SK-N-SH treated with all-trans-retinoic acid at 6 μM for 48 hours (cell line): Measurements from ENCODE around the gene RBFOX1.

ENCODE experiments used
- ATAC-seq: fragments of 200-7000 bp; cut with Tn5 transposase; 3 replicates; pipeline ENCODE4 v1.9.1; 2020; ENCODE audit warnings: mild to moderate bottlenecking, moderate library complexity
- ARNTL ChIP-seq: fragments of 450-650 bp; formaldehyde crosslinking; IDR thresholded peaks from 2 replicates; pipeline ENCODE4 v1.5.0; 2020; ENCODE audit warnings: low read depth, mild to moderate bottlenecking, moderate library complexity, borderline replicate concordance
- BACH2 ChIP-seq: fragments of 250-450 bp; sonication (Bioruptor Pico); IDR thresholded peaks from 2 replicates; pipeline ENCODE4 v1.9.0; 2021; ENCODE audit warnings: mild to moderate bottlenecking, borderline replicate concordance
- CREB5 ChIP-seq: fragments of 250-450 bp; sonication (Bioruptor Pico); IDR thresholded peaks from 2 replicates; pipeline ENCODE4 v1.5.1; 2020; ENCODE audit warnings: low read depth, mild to moderate bottlenecking, moderate library complexity
- CSDC2 ChIP-seq: fragments of 250-450 bp; sonication (Bioruptor Pico); IDR thresholded peaks from 2 replicates; pipeline ENCODE4 v1.5.0; 2020; ENCODE audit warnings: mild to moderate bottlenecking, moderate library complexity
- ESRRG ChIP-seq: fragments of 250-450 bp; sonication (Bioruptor Pico); IDR thresholded peaks from 2 replicates; pipeline ENCODE4 v1.6.1; 2021; ENCODE audit warnings: mild to moderate bottlenecking
- GLIS3 ChIP-seq: fragments of 250-450 bp; sonication (Bioruptor Pico); IDR thresholded peaks from 2 replicates; pipeline ENCODE4 v1.5.0; 2020; ENCODE audit warnings: mild to moderate bottlenecking, moderate library complexity
- ISL1 ChIP-seq: fragments of 250-450 bp; sonication (Bioruptor Pico); IDR thresholded peaks from 2 replicates; pipeline ENCODE4 v2.1.2; 2022; ENCODE audit warnings: mild to moderate bottlenecking, moderate library complexity
- OSR1 ChIP-seq: fragments of 250-450 bp; sonication (Bioruptor Pico); IDR thresholded peaks from 2 replicates; pipeline ENCODE4 v1.8.0; 2022; ENCODE audit warnings: moderate library complexity, mild to moderate bottlenecking, inconsistent platforms
- POU6F1 ChIP-seq: fragments of 250-450 bp; sonication (Bioruptor Pico); IDR thresholded peaks from 2 replicates; pipeline ENCODE4 v1.8.0; 2021; ENCODE audit warnings: low read depth, mild to moderate bottlenecking, moderate library complexity, borderline replicate concordance
- RARB ChIP-seq: fragments of 250-450 bp; sonication (Bioruptor Pico); IDR thresholded peaks from 2 replicates; pipeline ENCODE4 v1.8.0; 2021; ENCODE audit warnings: mild to moderate bottlenecking, moderate library complexity
- TCF4 ChIP-seq: fragments of 250-450 bp; sonication (Bioruptor Pico); IDR thresholded peaks from 2 replicates; pipeline ENCODE4 v1.8.0; 2021; ENCODE audit warnings: mild to moderate bottlenecking, moderate library complexity, borderline replicate concordance
- TOX ChIP-seq: fragments of 250-450 bp; sonication (Bioruptor Pico); IDR thresholded peaks from 2 replicates; pipeline ENCODE4 v1.8.0; 2021; ENCODE audit warnings: mild to moderate bottlenecking, moderate library complexity, borderline replicate concordance
- ZC3H10 ChIP-seq: fragments of 250-450 bp; sonication (Bioruptor Pico); IDR thresholded peaks from 2 replicates; pipeline ENCODE4 v1.5.1; 2021; ENCODE audit warnings: mild to moderate bottlenecking, moderate library complexity
- ZFP3 ChIP-seq: fragments of 250-450 bp; sonication (Bioruptor Pico); IDR thresholded peaks from 2 replicates; pipeline ENCODE4 v1.5.0; 2020; ENCODE audit warnings: mild to moderate bottlenecking, moderate library complexity
- ZFP30 ChIP-seq: fragments of 450-650 bp; formaldehyde crosslinking; IDR thresholded peaks from 2 replicates; pipeline ENCODE4 v1.5.0; 2022; ENCODE audit warnings: mild to moderate bottlenecking, moderate library complexity
- ZNF565 ChIP-seq: fragments of 450-650 bp; formaldehyde crosslinking; conservative IDR thresholded peaks from 2 replicates; pipeline ENCODE4 v1.5.0; 2020; ENCODE audit warnings: low read depth, mild to moderate bottlenecking, moderate library complexity
- ZNF70 ChIP-seq: fragments of 450-650 bp; formaldehyde crosslinking; IDR thresholded peaks from 2 replicates; pipeline ENCODE4 v1.5.0; 2020; ENCODE audit warnings: mild to moderate bottlenecking, moderate library complexity
- ZNF8 ChIP-seq: fragments of 450-650 bp; formaldehyde crosslinking; IDR thresholded peaks from 2 replicates; pipeline ENCODE4 v1.5.0; 2020; ENCODE audit warnings: mild to moderate bottlenecking, moderate library complexity
- TF ChIP-seq, protein P1 (sequence below): fragments of 250-450 bp; sonication (Bioruptor Pico); IDR thresholded peaks from 2 replicates; pipeline ENCODE4 v1.5.0; 2020; ENCODE audit warnings: mild to moderate bottlenecking, moderate library complexity
- TF ChIP-seq, protein P2 (sequence below): fragments of 250-450 bp; sonication (Bioruptor Pico); IDR thresholded peaks from 2 replicates; pipeline ENCODE4 v1.5.1; 2021; ENCODE audit warnings: mild to moderate bottlenecking, moderate library complexity

RBFOX1 gene

GRCh38 chr16:7290682-7291081, 42.0 kb upstream of the RBFOX1 start:
- no peak for ATAC-seq
- TF ChIP-seq TCF4 (CRISPR knock-in tag) (no peak), ZNF70 (CRISPR knock-in tag) (no peak), ISL1 (CRISPR knock-in tag) (no peak), ZFP30 (no peak), POU6F1 (no peak), BACH2 (no peak), ARNTL (CRISPR knock-in tag) (no peak)
- TF ChIP-seq, protein P1, sequence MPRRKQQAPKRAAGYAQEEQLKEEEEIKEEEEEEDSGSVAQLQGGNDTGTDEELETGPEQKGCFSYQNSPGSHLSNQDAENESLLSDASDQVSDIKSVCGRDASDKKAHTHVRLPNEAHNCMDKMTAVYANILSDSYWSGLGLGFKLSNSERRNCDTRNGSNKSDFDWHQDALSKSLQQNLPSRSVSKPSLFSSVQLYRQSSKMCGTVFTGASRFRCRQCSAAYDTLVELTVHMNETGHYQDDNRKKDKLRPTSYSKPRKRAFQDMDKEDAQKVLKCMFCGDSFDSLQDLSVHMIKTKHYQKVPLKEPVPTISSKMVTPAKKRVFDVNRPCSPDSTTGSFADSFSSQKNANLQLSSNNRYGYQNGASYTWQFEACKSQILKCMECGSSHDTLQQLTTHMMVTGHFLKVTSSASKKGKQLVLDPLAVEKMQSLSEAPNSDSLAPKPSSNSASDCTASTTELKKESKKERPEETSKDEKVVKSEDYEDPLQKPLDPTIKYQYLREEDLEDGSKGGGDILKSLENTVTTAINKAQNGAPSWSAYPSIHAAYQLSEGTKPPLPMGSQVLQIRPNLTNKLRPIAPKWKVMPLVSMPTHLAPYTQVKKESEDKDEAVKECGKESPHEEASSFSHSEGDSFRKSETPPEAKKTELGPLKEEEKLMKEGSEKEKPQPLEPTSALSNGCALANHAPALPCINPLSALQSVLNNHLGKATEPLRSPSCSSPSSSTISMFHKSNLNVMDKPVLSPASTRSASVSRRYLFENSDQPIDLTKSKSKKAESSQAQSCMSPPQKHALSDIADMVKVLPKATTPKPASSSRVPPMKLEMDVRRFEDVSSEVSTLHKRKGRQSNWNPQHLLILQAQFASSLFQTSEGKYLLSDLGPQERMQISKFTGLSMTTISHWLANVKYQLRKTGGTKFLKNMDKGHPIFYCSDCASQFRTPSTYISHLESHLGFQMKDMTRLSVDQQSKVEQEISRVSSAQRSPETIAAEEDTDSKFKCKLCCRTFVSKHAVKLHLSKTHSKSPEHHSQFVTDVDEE, result no peak

- TF ChIP-seq CREB5 (CRISPR knock-in tag) (no peak), ZFP30 (no peak), ZNF565 (CRISPR knock-in tag) (no peak), CSDC2 (no peak), ISL1 (CRISPR knock-in tag) (no peak), TCF4 (CRISPR knock-in tag) (no peak), GLIS3 (CRISPR knock-in tag) (no peak), OSR1 (CRISPR knock-in tag) (no peak), ARNTL (CRISPR knock-in tag) (no peak), ESRRG (CRISPR knock-in tag) (no peak), ZFP3 (CRISPR knock-in tag) (no peak), ZNF8 (CRISPR knock-in tag) (no peak), ZC3H10 (CRISPR knock-in tag) (no peak), ZNF70 (CRISPR knock-in tag) (no peak), POU6F1 (no peak), RARB (CRISPR knock-in tag) (no peak), TOX (no peak)
- TF ChIP-seq, protein P2, sequence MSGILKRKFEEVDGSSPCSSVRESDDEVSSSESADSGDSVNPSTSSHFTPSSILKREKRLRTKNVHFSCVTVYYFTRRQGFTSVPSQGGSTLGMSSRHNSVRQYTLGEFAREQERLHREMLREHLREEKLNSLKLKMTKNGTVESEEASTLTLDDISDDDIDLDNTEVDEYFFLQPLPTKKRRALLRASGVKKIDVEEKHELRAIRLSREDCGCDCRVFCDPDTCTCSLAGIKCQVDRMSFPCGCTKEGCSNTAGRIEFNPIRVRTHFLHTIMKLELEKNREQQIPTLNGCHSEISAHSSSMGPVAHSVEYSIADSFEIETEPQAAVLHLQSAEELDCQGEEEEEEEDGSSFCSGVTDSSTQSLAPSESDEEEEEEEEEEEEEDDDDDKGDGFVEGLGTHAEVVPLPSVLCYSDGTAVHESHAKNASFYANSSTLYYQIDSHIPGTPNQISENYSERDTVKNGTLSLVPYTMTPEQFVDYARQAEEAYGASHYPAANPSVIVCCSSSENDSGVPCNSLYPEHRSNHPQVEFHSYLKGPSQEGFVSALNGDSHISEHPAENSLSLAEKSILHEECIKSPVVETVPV (CRISPR knock-in tag), result no peak
- TF ChIP-seq, protein P1, result no peak
- no peak for ATAC-seq
Measured at GRCh38 chr16:7294020-7294419, 38.6 kb upstream of the RBFOX1 start.
